IMR-90 (cell line): ENCODE results near the gene OR4F6. TPM values are rescaled to one million over a fixed set of nuclear protein-coding genes. Genes with fewer than 3 reads are reported as not detected.

Experiments
- ATAC-seq: fragments of 200-7000 bp; cut with Tn5 transposase; 2 replicates; pipeline ENCODE4 v1.9.1; 2020; ENCODE audit warnings: low read depth, mild to moderate bottlenecking, moderate library complexity
- BruUV-seq: library from RNA; stranded (reverse); fragments of 400-500 nt; replicated peaks from 2 replicates; lab custom pipeline; 2021; lab: Mats Ljungman, UMichigan
- CTCF ChIA-PET: fragments of 300-600 bp; formaldehyde crosslinking; extraction: SDS; loops from one replicate; lab custom pipeline; 2021; ENCODE audit warnings: antibody characterized with exemption; lab: Yijun Ruan, JAX
- POLR2A ChIA-PET: fragments of 300-600 bp; sonication (Branson Sonifier 250); formaldehyde crosslinking; loops from one replicate; lab custom pipeline; 2022; ENCODE audit warnings: antibody characterized with exemption; ENCODE audit not compliant: unreplicated experiment; lab: Charles Lee
- DNase-seq: peaks from one replicate; pipeline ENCODE4 v3.0.0; 2013
- H2AFZ ChIP-seq: replicated peaks from 2 replicates; pipeline ENCODE3; 2013; ENCODE audit warnings: low read length, mild to moderate bottlenecking; ENCODE audit not compliant: poor library complexity
- H2AK5ac ChIP-seq: 2 replicates; pipeline ENCODE4 v1.6.1; 2013; ENCODE audit warnings: low read depth, low read length, inconsistent platforms
- H2AK9ac ChIP-seq: replicated peaks from 2 replicates; pipeline ENCODE3; 2013; ENCODE audit warnings: mild to moderate bottlenecking, low read depth, low read length, moderate library complexity; ENCODE audit not compliant: poor library complexity
- H2BK120ac ChIP-seq: 2 replicates; pipeline ENCODE4 v1.6.1; 2013; ENCODE audit warnings: low read depth, low read length, inconsistent platforms
- H2BK15ac ChIP-seq: 3 replicates; pipeline ENCODE4 v1.6.1; 2013; ENCODE audit warnings: low read depth, low read length, inconsistent platforms
- H2BK20ac ChIP-seq: 2 replicates; pipeline ENCODE4 v1.6.1; 2013; ENCODE audit warnings: low read depth, mild to moderate bottlenecking, inconsistent platforms, low read length, moderate library complexity
- H2BK5ac ChIP-seq: 2 replicates; pipeline ENCODE4 v1.6.1; 2013; ENCODE audit warnings: mild to moderate bottlenecking, low read depth, low read length, inconsistent platforms; ENCODE audit not compliant: poor library complexity, severe bottlenecking
- H3K14ac ChIP-seq: replicated peaks from 2 replicates; pipeline ENCODE4 v1.6.1; 2013; ENCODE audit warnings: low read depth, low read length, inconsistent platforms
- H3K18ac ChIP-seq: 2 replicates; pipeline ENCODE4 v1.6.1; 2013; ENCODE audit warnings: low read depth, low read length, control low read depth
- H3K23ac ChIP-seq: 2 replicates; pipeline ENCODE4 v1.6.1; 2013; ENCODE audit warnings: low read depth, low read length, inconsistent platforms
- H3K27ac ChIP-seq: 2 replicates; pipeline ENCODE4 v1.5.1; 2013; ENCODE audit warnings: mild to moderate bottlenecking, control low read depth, low read length; ENCODE audit not compliant: insufficient read depth
- H3K27me3 ChIP-seq: 2 replicates; pipeline ENCODE4 v1.6.1; 2013; ENCODE audit warnings: low read length; ENCODE audit not compliant: control insufficient read depth, insufficient read depth
- H3K36me3 ChIP-seq: 2 replicates; pipeline ENCODE4 v1.6.1; 2013; ENCODE audit warnings: low read length, mixed read lengths; ENCODE audit not compliant: control insufficient read depth, insufficient read depth
- H3K4ac ChIP-seq: 2 replicates; pipeline ENCODE4 v1.6.1; 2013; ENCODE audit warnings: low read depth, low read length, inconsistent platforms
- H3K4me1 ChIP-seq: 2 replicates; pipeline ENCODE4 v1.6.1; 2013; ENCODE audit warnings: low read length, mixed read lengths; ENCODE audit not compliant: control insufficient read depth, insufficient read depth
- H3K4me2 ChIP-seq: 2 replicates; pipeline ENCODE4 v1.6.1; 2013; ENCODE audit warnings: low read depth, mild to moderate bottlenecking, control low read depth, low read length, moderate library complexity
- H3K4me3 ChIP-seq: 2 replicates; pipeline ENCODE4 v1.5.1; 2013; ENCODE audit warnings: low read depth, mild to moderate bottlenecking, control low read depth, low read length, moderate library complexity; ENCODE audit not compliant: insufficient read depth
- H3K56ac ChIP-seq: 2 replicates; pipeline ENCODE4 v1.6.1; 2013; ENCODE audit warnings: low read length, inconsistent platforms; ENCODE audit not compliant: insufficient read depth; ENCODE audit errors: extremely low read depth
- H3K79me1 ChIP-seq, 2 experiments: 2 replicates each; pipeline ENCODE4 v1.6.1; 2013; ENCODE audit warnings: low read length in 2 of 2, inconsistent platforms in 1 of 2, low read depth in 1 of 2
- H3K9ac ChIP-seq: 2 replicates; pipeline ENCODE4 v1.6.1; 2013; ENCODE audit warnings: low read depth, low read length, control low read depth
- H3K9me1 ChIP-seq: 2 replicates; pipeline ENCODE4 v1.6.1; 2013; ENCODE audit warnings: low read length, inconsistent platforms; ENCODE audit not compliant: insufficient read depth
- H3K9me3 ChIP-seq: 2 replicates; pipeline ENCODE4 v1.6.1; 2013; ENCODE audit warnings: low read length; ENCODE audit not compliant: control insufficient read depth, insufficient read depth
- H4K20me1 ChIP-seq: 2 replicates; pipeline ENCODE4 v1.6.1; 2013; ENCODE audit warnings: low read length, inconsistent platforms; ENCODE audit not compliant: insufficient read depth
- H4K5ac ChIP-seq: 2 replicates; pipeline ENCODE4 v1.6.1; 2013; ENCODE audit warnings: mild to moderate bottlenecking, low read depth, low read length, control low read depth
- H4K8ac ChIP-seq, 2 experiments: 2 replicates each; pipeline ENCODE4 v1.6.1; 2013; ENCODE audit warnings: low read depth in 2 of 2, low read length in 2 of 2, control low read depth in 1 of 2, inconsistent platforms in 1 of 2
- H4K91ac ChIP-seq: 2 replicates; pipeline ENCODE4 v1.6.1; 2013; ENCODE audit warnings: low read depth, low read length, inconsistent platforms; ENCODE audit not compliant: insufficient read depth
- BHLHE40 ChIP-seq: fragments of 150-350 bp; IDR thresholded peaks from 2 replicates; pipeline ENCODE4 v1.6.1; 2016; ENCODE audit warnings: mild to moderate bottlenecking, low read depth, low read length
- CEBPB ChIP-seq: IDR thresholded peaks from 2 replicates; pipeline ENCODE4 v1.6.1; 2012; ENCODE audit warnings: low read depth, low read length, improper control_type of control experiment
- CHD1 ChIP-seq: IDR thresholded peaks from 2 replicates; pipeline ENCODE4 v1.6.1; 2012; ENCODE audit warnings: low read depth, low read length, improper control_type of control experiment
- CTCF ChIP-seq: conservative IDR thresholded peaks from 2 replicates; pipeline ENCODE4 v1.5.1; 2012; ENCODE audit warnings: mild to moderate bottlenecking, low read depth, low read length, improper control_type of control experiment
- ELK1 ChIP-seq: fragments of 150-350 bp; IDR thresholded peaks from 2 replicates; pipeline ENCODE4 v1.6.1; 2016; ENCODE audit warnings: low read depth, mild to moderate bottlenecking, low read length, moderate library complexity, borderline replicate concordance
- FOS ChIP-seq: fragments of 150-350 bp; IDR thresholded peaks from 2 replicates; pipeline ENCODE4 v1.6.1; 2016; ENCODE audit warnings: low read depth, low read length
- MAFK ChIP-seq: IDR thresholded peaks from 2 replicates; pipeline ENCODE4 v1.6.1; 2012; ENCODE audit warnings: low read depth, low read length, improper control_type of control experiment
- MAZ ChIP-seq: IDR thresholded peaks from 2 replicates; pipeline ENCODE4 v1.6.1; 2012; ENCODE audit warnings: low read depth, mild to moderate bottlenecking, low read length, improper control_type of control experiment, moderate library complexity, borderline replicate concordance
- MXI1 ChIP-seq: IDR thresholded peaks from 2 replicates; pipeline ENCODE4 v1.6.1; 2012; ENCODE audit warnings: low read depth, mild to moderate bottlenecking, low read length, moderate library complexity, borderline replicate concordance
- NFE2L2 ChIP-seq: fragments of 150-350 bp; IDR thresholded peaks from 2 replicates; pipeline ENCODE4 v1.6.1; 2016; ENCODE audit warnings: low read depth, mild to moderate bottlenecking, low read length
- POLR2A ChIP-seq: IDR thresholded peaks from 2 replicates; pipeline ENCODE4 v1.6.1; 2012; ENCODE audit warnings: mild to moderate bottlenecking, low read depth, low read length
- RAD21 ChIP-seq: IDR thresholded peaks from 2 replicates; pipeline ENCODE4 v1.6.1; 2012; ENCODE audit warnings: low read length, improper control_type of control experiment
- RCOR1 ChIP-seq: IDR thresholded peaks from 2 replicates; pipeline ENCODE4 v1.6.1; 2012; ENCODE audit warnings: mild to moderate bottlenecking, low read length, improper control_type of control experiment; ENCODE audit not compliant: insufficient replicate concordance
- RFX5 ChIP-seq: IDR thresholded peaks from 2 replicates; pipeline ENCODE4 v1.8.0; 2012; ENCODE audit warnings: low read depth, mild to moderate bottlenecking, low read length, moderate library complexity
- SMC3 ChIP-seq: fragments of 150-350 bp; IDR thresholded peaks from 2 replicates; pipeline ENCODE4 v1.6.1; 2016; ENCODE audit warnings: low read depth, mild to moderate bottlenecking, antibody characterized with exemption, low read length, moderate library complexity
- WGBS, 2 experiments: methylation state at CpG; one replicate each; pipeline versions ENCODE4 v1.1.5 to v1.1.7; 2013; ENCODE audit warnings: missing lambda C conversion rate in 2 of 2; ENCODE audit not compliant: insufficient read length in 1 of 2; ENCODE audit errors: extremely low coverage in 2 of 2; 5-methylcytosine and 5-hydroxymethylcytosine counted together
- dilution Hi-C: fragments of 300-500 bp; cut with HindIII; formaldehyde crosslinking; loops from one replicate; pipeline ENCODE4 v1.14.3; 2018; ENCODE audit warnings: low sequenced_read_pairs; ENCODE audit not compliant: unreplicated experiment
- in situ Hi-C: fragments of 300-500 bp; cut with MboI; formaldehyde crosslinking; loops from 3 replicates; pipeline ENCODE4 v1.14.3; 2019; ENCODE audit warnings: low sequenced_read_pairs, inconsistent platforms, mixed read lengths
- intact Hi-C: fragments of 100-400 bp; cut with micrococcal nuclease; formaldehyde crosslinking; loops from 2 replicates; pipeline ENCODE4 v1.10.0; 2022
- polyA plus RNA-seq, 3 experiments: library from polyadenylated mRNA; depleted of rRNA; stranded (reverse); fragments of >200 nt; gene quantifications; 2 replicates each; pipeline ENCODE4 v1.2.3, GENCODE V29; 2012; ENCODE audit warnings: low replicate concordance in 1 of 3
- total RNA-seq: library from RNA; depleted of rRNA; stranded (reverse); fragments of >200 nt; gene quantifications from 2 replicates; pipeline ENCODE4 v1.2.3, GENCODE V29; 2012
- TF ChIP-seq, protein P1 (sequence below): fragments of 150-350 bp; IDR thresholded peaks from 2 replicates; pipeline ENCODE4 v1.6.1; 2017; ENCODE audit warnings: mild to moderate bottlenecking, antibody characterized with exemption, low read length, low read depth

Gene OR4F6
- total and polyA plus RNA-seq, 2 of the 4 experiments (the other 2 are of a cell fraction), result not detected

DNA sequence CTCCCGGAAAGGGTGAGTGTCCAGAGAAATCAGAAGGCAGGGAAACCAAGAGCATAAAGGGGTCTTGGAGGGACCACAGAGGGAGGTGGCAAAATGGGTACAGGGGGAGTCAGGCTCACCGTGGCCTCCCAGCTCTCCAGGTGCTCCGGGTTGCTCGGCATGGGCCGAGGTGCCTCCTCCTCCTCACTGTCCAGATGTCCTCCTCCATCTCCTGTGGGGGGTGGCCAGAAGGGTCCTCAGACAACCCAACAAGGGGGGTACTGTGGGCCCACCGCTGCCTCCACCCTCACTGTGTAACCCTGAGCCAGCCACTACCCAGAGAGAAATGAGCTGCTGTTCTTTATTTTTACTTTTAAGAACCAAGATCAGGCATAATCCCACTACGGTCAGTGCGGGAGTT lies 30.4 kb upstream of the OR4F6 start:
- Histone ChIP-seq H3K79me1 (no peaks in the 10 kb centered on the region), H3K36me3 (no peaks in the 10 kb centered on the region), H2BK120ac (no peak overlapping the region), H3K9me3 (no peaks in the 10 kb centered on the region), H4K8ac (no peak overlapping the region), H3K4me2 (no peak overlapping the region), H3K14ac (no peak overlapping the region), H3K56ac (no peak overlapping the region), H3K4me3 (no peak overlapping the region), H3K18ac (no peak overlapping the region), H3K4ac (no peak overlapping the region), H2AK9ac (no peak overlapping the region), H3K4me1 (no peaks in the 10 kb centered on the region), H4K5ac (no peak overlapping the region), H3K27me3 (peaks cover 5% of the 10 kb centered on the region), H3K9ac (no peak overlapping the region), H2AFZ (no peak overlapping the region), H3K9me1 (no peaks in the 10 kb centered on the region), H3K27ac (no peak overlapping the region), H2AK5ac (no peak overlapping the region), H2BK20ac (no peak overlapping the region), H4K20me1 (no peaks in the 10 kb centered on the region), H4K91ac (no peak overlapping the region), H3K23ac (no peak overlapping the region), H2BK5ac (no peak overlapping the region), H2BK15ac (no peak overlapping the region)
- no TSS peak for BruUV-seq
- intact Hi-C loops (no loop called here), dilution Hi-C loops (no loop called here), in situ Hi-C loops (no loop called here)
- ChIA-PET CTCF (interaction anchor here (0.8 kb wide), 1 partner anchor 119 kb away, joined by 3 read pairs; no protein-coding TSS in a partner anchor), POLR2A (no interaction called here)
- WGBS, 2 experiments, result 71% methylated on average over 1 of the region's 8 CpGs; no CpG with 5 or more reads in 1 of the 2 experiments
- DNase-seq (no peak), ATAC-seq (no peak)
- TF ChIP-seq, protein P1, sequence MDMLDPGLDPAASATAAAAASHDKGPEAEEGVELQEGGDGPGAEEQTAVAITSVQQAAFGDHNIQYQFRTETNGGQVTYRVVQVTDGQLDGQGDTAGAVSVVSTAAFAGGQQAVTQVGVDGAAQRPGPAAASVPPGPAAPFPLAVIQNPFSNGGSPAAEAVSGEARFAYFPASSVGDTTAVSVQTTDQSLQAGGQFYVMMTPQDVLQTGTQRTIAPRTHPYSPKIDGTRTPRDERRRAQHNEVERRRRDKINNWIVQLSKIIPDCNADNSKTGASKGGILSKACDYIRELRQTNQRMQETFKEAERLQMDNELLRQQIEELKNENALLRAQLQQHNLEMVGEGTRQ, result no peak
- no peak for TF ChIP-seq CEBPB
- TF ChIP-seq MAZ, result no peak
- no peak for TF ChIP-seq RCOR1
- no peak for TF ChIP-seq ELK1
- no peak for TF ChIP-seq NFE2L2
- TF ChIP-seq BHLHE40, result no peak
- TF ChIP-seq CHD1, result no peak
- TF ChIP-seq POLR2A, result no peak
- TF ChIP-seq FOS, result no peak
- TF ChIP-seq RAD21, result no peak
- TF ChIP-seq SMC3, result no peak
- no peak for TF ChIP-seq MXI1
- TF ChIP-seq RFX5, result no peak
- TF ChIP-seq CTCF, result no peak
- TF ChIP-seq MAFK, result no peak
